Hepatocyte (in vitro differentiated cells): ENCODE results near the gene C4BPA.

ENCODE experiments used
- CTCF ChIP-seq: fragments of 200-600 bp; sonication (generic); IDR thresholded peaks from 2 replicates; pipeline ENCODE4 v1.5.1; 2016; ENCODE audit warnings: antibody characterized with exemption, mild to moderate bottlenecking; ENCODE audit not compliant: poor library complexity
- EZH2 ChIP-seq: fragments of 200-600 bp; sonication (generic); IDR thresholded peaks from 2 replicates; pipeline ENCODE4 v1.6.1; 2016; ENCODE audit warnings: antibody characterized with exemption, mild to moderate bottlenecking, borderline replicate concordance
- EZH2phosphoT487 ChIP-seq: fragments of 200-600 bp; sonication (generic); IDR thresholded peaks from one replicate; pipeline ENCODE4 v1.6.1; 2018; ENCODE audit warnings: antibody characterized with exemption, mild to moderate bottlenecking, low read depth, moderate library complexity; ENCODE audit not compliant: unreplicated experiment, severe bottlenecking

DNA sequence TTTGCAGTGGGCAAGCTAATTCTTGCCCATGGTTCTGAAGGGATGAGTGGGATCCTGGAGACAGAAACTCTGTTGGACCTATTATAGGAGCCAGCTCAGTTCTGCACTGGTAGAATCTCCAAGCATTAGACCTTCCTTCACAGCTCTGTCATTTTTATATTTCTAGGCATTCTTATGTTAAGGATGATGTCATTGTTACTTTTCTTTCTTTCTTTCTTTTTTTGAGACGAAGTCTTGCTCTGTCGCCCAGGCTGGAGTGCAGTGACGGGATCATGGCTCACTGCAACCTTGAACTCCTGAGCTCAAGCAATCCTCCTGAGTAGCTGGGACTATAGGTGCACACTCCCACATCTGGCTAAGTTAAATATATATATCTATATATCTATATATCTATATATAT, 43.4 kb upstream of the C4BPA start:
- TF ChIP-seq EZH2 = no peak
- TF ChIP-seq CTCF = no peak
- TF ChIP-seq EZH2phosphoT487 = no peak
